Cardiac muscle cell (in vitro differentiated cells and primary cell): Measurements from ENCODE around the gene DRG2. TPM values are rescaled to one million over a fixed set of nuclear protein-coding genes. Genes with fewer than 3 reads are reported as not detected.

ENCODE experiments used
- DNase-seq, 2 donors: peaks; one replicate each; pipeline versions ENCODE4 v3.0.0 to v3.0.0-alpha.2; 2010 to 2017; ENCODE audit warnings: low read depth in 1 of 2, low spot score in 1 of 2
- H3K27ac ChIP-seq: fragments of 200-600 bp; sonication (generic); 2 replicates; pipeline ENCODE4 v1.5.1; 2016
- H3K27me3 ChIP-seq: fragments of 200-600 bp; sonication (generic); 2 replicates; pipeline ENCODE4 v1.6.0; 2016; ENCODE audit warnings: control low read depth
- H3K36me3 ChIP-seq: fragments of 200-600 bp; sonication (generic); 2 replicates; pipeline ENCODE4 v1.5.1; 2016; ENCODE audit warnings: control low read depth
- H3K4me1 ChIP-seq: fragments of 200-600 bp; sonication (generic); 2 replicates; pipeline ENCODE4 v1.8.1; 2017; ENCODE audit warnings: low read depth, mild to moderate bottlenecking, mixed run types
- H3K4me3 ChIP-seq: fragments of 200-600 bp; sonication (generic); 2 replicates; pipeline ENCODE4 v1.5.1; 2016; ENCODE audit warnings: mild to moderate bottlenecking
- H3K9me3 ChIP-seq: fragments of 200-600 bp; sonication (generic); 2 replicates; pipeline ENCODE4 v1.5.1; 2017; ENCODE audit warnings: low read depth, mild to moderate bottlenecking, control low read depth
- polyA plus RNA-seq: library from polyadenylated mRNA; unstranded; fragments of >200 nt; fragmentation: Nextera tagmentation; extraction: Ambion mirVana; gene quantifications from 2 replicates; pipeline ENCODE4 v1.2.1, GENCODE V29; 2016
- total RNA-seq: library from RNA; depleted of rRNA; stranded (reverse); fragments of >200 nt; gene quantifications from 2 replicates; pipeline ENCODE4 v1.2.3, GENCODE V29; 2016
- TF ChIP-seq, protein P1 (sequence below): IDR thresholded peaks from 2 replicates; pipeline ENCODE4 v1.5.1; 2012; ENCODE audit warnings: low read depth, mild to moderate bottlenecking, low read length

The DRG2 gene
- total and polyA plus RNA-seq, 2 experiments from 2014 or later = 49.5 to 49.7 TPM

DNA sequence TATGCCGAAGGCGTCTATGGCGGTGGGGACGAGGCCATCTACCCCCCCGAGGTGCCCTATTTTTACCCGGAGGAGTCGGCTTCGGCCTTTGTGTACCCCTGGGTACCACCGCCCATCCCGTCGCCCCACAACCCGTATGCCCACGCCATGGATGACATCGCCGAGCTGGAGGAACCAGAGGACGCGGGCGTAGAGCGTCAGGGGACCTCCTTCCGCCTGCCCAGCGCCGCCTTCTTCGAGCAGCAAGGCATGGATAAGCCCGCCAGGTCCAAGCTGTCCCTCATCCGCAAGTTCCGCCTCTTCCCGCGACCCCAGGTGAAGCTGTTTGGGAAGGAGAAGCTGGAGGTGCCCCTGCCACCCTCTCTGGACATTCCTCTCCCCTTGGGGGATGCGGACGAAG, 32.2 kb downstream of the DRG2 start:
- Histone ChIP-seq H3K4me3 (no peak overlapping the region), H3K27me3 (no peaks in the 10 kb centered on the region), H3K36me3 (no peaks in the 10 kb centered on the region), H3K27ac (no peak overlapping the region), H3K9me3 (no peaks in the 10 kb centered on the region), H3K4me1 (peaks cover 5% of the 10 kb centered on the region)
- TF ChIP-seq, protein P1, sequence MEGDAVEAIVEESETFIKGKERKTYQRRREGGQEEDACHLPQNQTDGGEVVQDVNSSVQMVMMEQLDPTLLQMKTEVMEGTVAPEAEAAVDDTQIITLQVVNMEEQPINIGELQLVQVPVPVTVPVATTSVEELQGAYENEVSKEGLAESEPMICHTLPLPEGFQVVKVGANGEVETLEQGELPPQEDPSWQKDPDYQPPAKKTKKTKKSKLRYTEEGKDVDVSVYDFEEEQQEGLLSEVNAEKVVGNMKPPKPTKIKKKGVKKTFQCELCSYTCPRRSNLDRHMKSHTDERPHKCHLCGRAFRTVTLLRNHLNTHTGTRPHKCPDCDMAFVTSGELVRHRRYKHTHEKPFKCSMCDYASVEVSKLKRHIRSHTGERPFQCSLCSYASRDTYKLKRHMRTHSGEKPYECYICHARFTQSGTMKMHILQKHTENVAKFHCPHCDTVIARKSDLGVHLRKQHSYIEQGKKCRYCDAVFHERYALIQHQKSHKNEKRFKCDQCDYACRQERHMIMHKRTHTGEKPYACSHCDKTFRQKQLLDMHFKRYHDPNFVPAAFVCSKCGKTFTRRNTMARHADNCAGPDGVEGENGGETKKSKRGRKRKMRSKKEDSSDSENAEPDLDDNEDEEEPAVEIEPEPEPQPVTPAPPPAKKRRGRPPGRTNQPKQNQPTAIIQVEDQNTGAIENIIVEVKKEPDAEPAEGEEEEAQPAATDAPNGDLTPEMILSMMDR = no peak
- no peak for DNase-seq

DNA sequence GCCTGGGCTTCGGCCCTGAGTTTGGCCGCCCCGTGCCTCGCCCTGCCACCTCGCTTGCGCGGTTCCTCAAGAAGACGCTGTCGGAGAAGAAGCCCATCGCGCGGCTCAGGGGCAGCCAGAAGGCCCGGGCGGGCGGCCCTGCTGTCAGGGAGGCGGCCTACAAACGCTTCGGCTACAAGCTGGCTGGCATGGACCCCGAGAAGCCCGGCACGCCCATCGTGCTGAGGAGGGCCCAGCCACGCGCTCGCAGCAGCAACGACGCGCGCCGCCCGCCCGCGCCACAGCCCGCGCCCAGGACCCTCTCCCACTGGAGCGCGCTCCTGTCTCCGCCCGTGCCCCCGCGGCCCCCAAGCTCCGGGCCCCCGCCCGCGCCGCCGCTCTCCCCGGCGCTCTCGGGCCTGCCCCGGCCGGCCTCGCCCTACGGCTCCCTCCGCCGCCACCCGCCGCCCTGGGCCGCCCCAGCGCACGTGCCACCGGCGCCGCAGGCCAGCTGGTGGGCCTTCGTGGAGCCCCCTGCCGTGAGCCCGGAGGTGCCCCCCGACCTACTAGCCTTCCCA, 32.8 kb downstream of the DRG2 start:
- peaks cover 5% of the 10 kb centered on the region for H3K4me1 ChIP-seq
- TF ChIP-seq, protein P1 = no peak
- no peaks in the 10 kb centered on the region for H3K9me3 ChIP-seq
- H3K4me3 ChIP-seq = no peak overlapping the region
- H3K27me3 ChIP-seq = no peaks in the 10 kb centered on the region
- no peak for DNase-seq
- no peaks in the 10 kb centered on the region for H3K36me3 ChIP-seq
- no peak overlapping the region for H3K27ac ChIP-seq

DNA sequence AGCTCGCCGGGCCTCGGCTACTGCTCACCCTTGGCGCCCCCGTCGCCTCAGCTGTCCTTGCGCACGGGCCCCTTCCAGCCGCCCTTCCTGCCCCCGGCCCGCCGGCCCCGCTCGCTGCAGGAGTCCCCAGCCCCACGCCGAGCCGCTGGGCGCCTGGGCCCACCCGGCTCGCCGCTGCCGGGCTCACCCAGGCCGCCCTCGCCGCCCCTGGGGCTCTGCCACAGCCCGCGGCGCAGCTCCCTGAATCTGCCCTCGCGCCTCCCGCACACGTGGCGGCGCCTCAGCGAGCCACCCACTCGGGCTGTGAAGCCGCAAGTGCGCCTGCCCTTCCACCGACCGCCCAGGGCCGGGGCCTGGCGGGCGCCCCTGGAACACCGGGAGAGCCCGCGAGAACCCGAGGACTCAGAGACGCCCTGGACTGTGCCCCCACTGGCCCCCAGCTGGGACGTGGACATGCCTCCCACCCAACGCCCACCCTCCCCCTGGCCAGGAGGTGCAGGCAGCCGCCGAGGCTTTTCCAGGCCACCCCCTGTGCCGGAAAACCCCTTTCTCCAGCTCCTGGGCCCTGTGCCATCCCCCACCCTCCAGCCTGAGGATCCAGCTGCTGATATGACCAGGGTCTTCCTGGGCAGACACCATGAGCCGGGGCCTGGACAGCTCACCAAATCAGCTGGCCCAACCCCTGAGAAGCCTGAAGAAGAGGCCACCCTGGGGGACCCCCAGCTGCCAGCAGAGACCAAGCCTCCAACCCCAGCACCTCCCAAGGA, 33.6 kb downstream of the DRG2 start:
- no peaks in the 10 kb centered on the region for H3K27me3 ChIP-seq
- H3K9me3 ChIP-seq = no peaks in the 10 kb centered on the region
- no peak overlapping the region for H3K27ac ChIP-seq
- H3K4me1 ChIP-seq = peaks cover 5% of the 10 kb centered on the region
- H3K4me3 ChIP-seq = no peak overlapping the region
- TF ChIP-seq, protein P1 = no peak
- DNase-seq = no peak
- no peaks in the 10 kb centered on the region for H3K36me3 ChIP-seq

DNA sequence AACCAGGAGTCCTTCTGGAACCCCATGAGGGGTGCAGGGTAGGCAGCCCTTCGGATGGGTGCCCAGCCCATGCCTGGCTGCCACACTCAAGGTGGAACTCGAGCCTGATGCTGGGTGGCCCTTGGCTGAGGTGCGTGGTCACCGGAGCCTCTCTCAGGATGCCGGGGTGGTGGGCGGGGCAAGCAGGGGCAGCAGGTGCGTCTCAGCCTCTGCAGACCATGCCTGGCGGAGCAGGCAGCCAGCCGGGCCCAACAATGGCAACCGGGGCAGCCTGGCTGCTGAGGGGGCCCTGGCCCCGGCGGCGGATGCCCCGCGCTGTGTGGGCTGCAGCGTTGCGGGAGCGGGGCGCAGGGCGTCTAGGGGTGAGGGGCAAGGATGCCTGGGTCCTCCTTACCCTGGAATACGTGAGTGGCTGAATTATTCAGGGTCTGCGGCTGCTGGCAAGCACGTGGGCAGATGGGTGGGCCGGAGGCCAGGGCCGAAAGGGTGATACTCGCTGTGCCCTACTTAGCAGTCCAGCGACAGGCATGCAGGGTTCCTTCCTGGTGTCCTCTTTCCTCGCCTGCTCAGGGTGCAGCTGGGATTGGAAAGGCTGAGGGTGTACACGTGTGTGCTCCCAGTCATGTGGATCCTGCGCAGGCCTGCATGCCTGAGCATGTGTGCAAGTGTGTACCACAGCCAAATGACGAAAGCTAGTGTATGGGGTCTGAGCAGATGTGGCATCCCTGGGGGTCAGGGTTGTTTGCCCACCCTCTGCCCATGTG, 35.4 kb downstream of the DRG2 start:
- H3K36me3 ChIP-seq = no peaks in the 10 kb centered on the region
- H3K27ac ChIP-seq = no peak overlapping the region
- no peaks in the 10 kb centered on the region for H3K9me3 ChIP-seq
- no peak overlapping the region for H3K4me3 ChIP-seq
- DNase-seq = no peak
- peaks cover 5% of the 10 kb centered on the region for H3K4me1 ChIP-seq
- no peaks in the 10 kb centered on the region for H3K27me3 ChIP-seq
- TF ChIP-seq, protein P1 = no peak

DNA sequence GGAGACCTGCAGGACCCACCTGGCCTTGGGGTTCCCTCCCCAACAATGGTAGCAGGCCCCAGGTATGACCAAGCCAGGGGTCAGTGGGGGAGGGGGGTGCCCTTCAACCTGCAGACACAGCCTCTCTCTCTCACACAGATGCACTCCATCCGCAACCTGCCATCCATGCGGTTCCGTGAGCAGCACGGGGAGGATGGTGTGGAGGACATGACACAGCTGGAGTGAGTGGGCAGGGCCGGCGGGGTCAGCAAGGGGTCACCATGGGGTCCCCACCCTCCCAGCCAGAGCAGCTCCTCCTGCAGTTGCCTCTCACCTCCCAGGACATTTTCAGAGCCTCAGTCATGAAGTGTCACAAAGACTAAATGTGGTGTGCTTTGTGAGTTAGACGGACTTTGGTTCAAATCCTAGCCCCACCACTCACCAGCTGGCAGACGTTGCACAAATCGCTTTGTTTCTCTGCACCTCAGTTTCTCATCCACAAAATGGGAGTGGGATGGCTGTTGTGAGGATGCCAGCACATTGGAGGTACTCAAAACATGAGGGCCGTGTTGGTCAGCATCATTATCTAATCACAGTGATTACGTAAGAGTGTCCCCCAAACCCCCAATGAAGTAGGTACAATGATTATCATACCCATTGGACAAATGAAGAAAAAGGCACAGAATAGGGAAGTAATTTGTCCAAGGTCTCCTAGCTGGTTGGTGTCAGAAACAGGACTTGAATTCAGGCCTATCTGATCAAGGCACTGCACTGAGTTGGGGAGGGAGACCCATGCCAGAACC, 36.8 kb downstream of the DRG2 start:
- no peak overlapping the region for H3K27ac ChIP-seq
- no peaks in the 10 kb centered on the region for H3K36me3 ChIP-seq
- peak in 1 of 2 donors; percentile 29 for DNase-seq
- TF ChIP-seq, protein P1 = no peak
- H3K9me3 ChIP-seq = no peaks in the 10 kb centered on the region
- H3K4me3 ChIP-seq = no peak overlapping the region
- no peaks in the 10 kb centered on the region for H3K27me3 ChIP-seq
- H3K4me1 ChIP-seq = peaks cover 5% of the 10 kb centered on the region
